RWPE2 (cell line): ENCODE data around the gene AHSG.

Experiments used
- ATAC-seq: fragments of 200-7000 bp; cut with Tn5 transposase; 3 replicates; pipeline ENCODE4 v1.9.1; 2021; ENCODE audit warnings: low read depth
- DNase-seq: peaks from one replicate; pipeline ENCODE4 v3.0.0-alpha.2; 2020; ENCODE audit warnings: low spot score
- H3K27ac ChIP-seq: fragments of 450-650 bp; 2 replicates; pipeline ENCODE4 v1.5.1; 2017; ENCODE audit warnings: mild to moderate bottlenecking; ENCODE audit not compliant: poor library complexity, severe bottlenecking
- H3K27me3 ChIP-seq: fragments of 250-450 bp; sonication (Bioruptor Pico); 2 replicates; pipeline ENCODE4 v1.5.1; 2021; ENCODE audit warnings: mild to moderate bottlenecking, moderate library complexity; ENCODE audit not compliant: insufficient read depth, poor library complexity, severe bottlenecking
- H3K36me3 ChIP-seq: fragments of 250-450 bp; sonication (Bioruptor Pico); 2 replicates; pipeline ENCODE4 v1.5.1; 2020; ENCODE audit warnings: low read depth, mild to moderate bottlenecking, moderate library complexity
- H3K4me1 ChIP-seq: fragments of 250-450 bp; sonication (Bioruptor Pico); 2 replicates; pipeline ENCODE4 v1.5.1; 2021; ENCODE audit warnings: mild to moderate bottlenecking, moderate library complexity; ENCODE audit not compliant: insufficient read depth, poor library complexity, severe bottlenecking
- H3K4me3 ChIP-seq: fragments of 250-450 bp; sonication (Bioruptor Pico); 2 replicates; pipeline ENCODE4 v1.5.1; 2021; ENCODE audit warnings: mild to moderate bottlenecking, moderate library complexity; ENCODE audit not compliant: severe bottlenecking
- H3K9me3 ChIP-seq: fragments of 250-450 bp; sonication (Bioruptor Pico); 2 replicates; pipeline ENCODE4 v1.5.1; 2021; ENCODE audit warnings: mild to moderate bottlenecking, moderate library complexity; ENCODE audit not compliant: severe bottlenecking
- CTCF ChIP-seq: fragments of 450-650 bp; IDR thresholded peaks from one replicate; pipeline ENCODE4 v1.5.1; 2017; ENCODE audit warnings: mild to moderate bottlenecking, moderate library complexity; ENCODE audit not compliant: poor library complexity, severe bottlenecking

The AHSG gene

GRCh38 chr3:186598108-186598784 is 14.6 kb upstream of the AHSG start:
- 0 out of 3 replicates have a peak, but pooled peaks have one; percentile 12 for ATAC-seq
- Histone ChIP-seq H3K4me1 (peaks cover 4% of the 10 kb centered on the region), H3K4me3 (no peak overlapping the region), H3K27ac (no peak overlapping the region), H3K27me3 (no peaks in the 10 kb centered on the region), H3K9me3 (no peaks in the 10 kb centered on the region), H3K36me3 (no peaks in the 10 kb centered on the region)
- no peak for DNase-seq
- no peak for TF ChIP-seq CTCF

GRCh38 chr3:186598794-186599141 is 14.1 kb upstream of the AHSG start:
- H3K9me3 ChIP-seq: no peaks in the 10 kb centered on the region
- H3K36me3 ChIP-seq: no peaks in the 10 kb centered on the region
- DNase-seq (no peak), ATAC-seq (no peak)
- peaks cover 4% of the 10 kb centered on the region for H3K4me1 ChIP-seq
- H3K27ac ChIP-seq: no peak overlapping the region
- TF ChIP-seq CTCF: no peak
- no peaks in the 10 kb centered on the region for H3K27me3 ChIP-seq
- no peak overlapping the region for H3K4me3 ChIP-seq

GRCh38 chr3:186599142-186599784 is 13.6 kb upstream of the AHSG start:
- H3K27ac ChIP-seq: no peak overlapping the region
- TF ChIP-seq CTCF: no peak
- H3K4me1 ChIP-seq: peaks cover 4% of the 10 kb centered on the region
- H3K27me3 ChIP-seq: no peaks in the 10 kb centered on the region
- ATAC-seq: no peak
- H3K9me3 ChIP-seq: no peaks in the 10 kb centered on the region
- no peak overlapping the region for H3K4me3 ChIP-seq
- DNase-seq: no peak
- H3K36me3 ChIP-seq: no peaks in the 10 kb centered on the region

GRCh38 chr3:186599785-186600166 is 13.1 kb upstream of the AHSG start:
- H3K4me1 ChIP-seq: peaks cover 4% of the 10 kb centered on the region
- TF ChIP-seq CTCF: no peak
- H3K27me3 ChIP-seq: no peaks in the 10 kb centered on the region
- no peaks in the 10 kb centered on the region for H3K36me3 ChIP-seq
- H3K9me3 ChIP-seq: no peaks in the 10 kb centered on the region
- no peak overlapping the region for H3K27ac ChIP-seq
- DNase-seq (no peak), ATAC-seq (no peak)
- H3K4me3 ChIP-seq: no peak overlapping the region

- Histone ChIP-seq H3K9me3 (no peaks in the 10 kb centered on the region), H3K36me3 (no peaks in the 10 kb centered on the region), H3K4me3 (no peak overlapping the region), H3K4me1 (peaks cover 8% of the 10 kb centered on the region), H3K27me3 (no peaks in the 10 kb centered on the region), H3K27ac (no peak overlapping the region)
- DNase-seq: no peak
- no peak for ATAC-seq
- TF ChIP-seq CTCF: no peak
Observed at GRCh38 chr3:186600896-186601295, 12.0 kb upstream of the AHSG start.
